GM19025 (cell line): ENCODE results near the gene SHISA3.

ENCODE experiments used
- ATAC-seq: cut with Tn5 transposase; IDR thresholded peaks from one replicate; pipeline ENCODE4 v1.9.1; 2021; ENCODE audit warnings: mild to moderate bottlenecking, low read depth, moderate library complexity; ENCODE audit not compliant: unreplicated experiment

The SHISA3 gene

GRCh38 chr4:42391355-42391664, 6.0 kb upstream of the SHISA3 start:
- no peak for ATAC-seq

GRCh38 chr4:42391981-42392380, 5.3 kb upstream of the SHISA3 start:
- no peak for ATAC-seq

- no peak for ATAC-seq
Measured at GRCh38 chr4:42392436-42392835, 4.9 kb upstream of the SHISA3 start.

GRCh38 chr4:42395595-42395994, 1.7 kb upstream of the SHISA3 start:
- ATAC-seq = no peak

GRCh38 chr4:42396361-42396751, 932 bp upstream of the SHISA3 start:
- no peak for ATAC-seq

- no peak for ATAC-seq
Measured at GRCh38 chr4:42397635-42398170, 415 bp downstream of the SHISA3 start.

- ATAC-seq = no peak
Measured at GRCh38 chr4:42398171-42398870, 1.0 kb downstream of the SHISA3 start.

- no peak for ATAC-seq
Measured at GRCh38 chr4:42398871-42399331, 1.6 kb downstream of the SHISA3 start.

GRCh38 chr4:42399393-42399792, 2.1 kb downstream of the SHISA3 start:
- ATAC-seq = no peak

GRCh38 chr4:42401171-42401570, 3.9 kb downstream of the SHISA3 start:
- ATAC-seq = no peak

GRCh38 chr4:42404001-42404400, 6.7 kb downstream of the SHISA3 start:
- ATAC-seq = no peak

GRCh38 chr4:42410446-42410845, 13.2 kb downstream of the SHISA3 start:
- no peak for ATAC-seq

GRCh38 chr4:42411803-42412202, 14.5 kb downstream of the SHISA3 start:
- no peak for ATAC-seq

- ATAC-seq = no peak
Measured at GRCh38 chr4:42412251-42412650, 15.0 kb downstream of the SHISA3 start.

- no peak for ATAC-seq
Measured at GRCh38 chr4:42415281-42415680, 18.0 kb downstream of the SHISA3 start.

GRCh38 chr4:42416017-42416416, 18.7 kb downstream of the SHISA3 start:
- ATAC-seq = no peak

GRCh38 chr4:42417550-42417949, 20.3 kb downstream of the SHISA3 start:
- no peak for ATAC-seq

- ATAC-seq = no peak
Measured at GRCh38 chr4:42420140-42420539, 22.9 kb downstream of the SHISA3 start.

- ATAC-seq = no peak
Measured at GRCh38 chr4:42425146-42426065, 28.1 kb downstream of the SHISA3 start.

GRCh38 chr4:42428036-42428435, 30.7 kb downstream of the SHISA3 start:
- ATAC-seq = no peak

- ATAC-seq = no peak
Measured at GRCh38 chr4:42436928-42437565, 39.8 kb downstream of the SHISA3 start.
